Measurements from ENCODE around the gene TYW1. TPM values are rescaled to one million over a fixed set of nuclear protein-coding genes. Genes with fewer than 3 reads are reported as not detected.
"Not testable (repeated sequence)": the region's sequence is repeated elsewhere in the genome, so short reads cannot be mapped to it uniquely, and the experiment has no call there.

Gene TYW1
- total and polyA plus RNA-seq, 2 of the 8 experiments (the other 6 are each of a cell fraction or from before 2014, with no cell fraction given), result 8.8 to 16.2 TPM

- no peak for TF ChIP-seq TBP (IDR thresholded peaks at IDR 0.05; ENCODE audit: low read depth, low read length)
Observed at GRCh38 chr7:66967029-66967428, 29.6 kb upstream of the TYW1 start (continued).

DNA sequence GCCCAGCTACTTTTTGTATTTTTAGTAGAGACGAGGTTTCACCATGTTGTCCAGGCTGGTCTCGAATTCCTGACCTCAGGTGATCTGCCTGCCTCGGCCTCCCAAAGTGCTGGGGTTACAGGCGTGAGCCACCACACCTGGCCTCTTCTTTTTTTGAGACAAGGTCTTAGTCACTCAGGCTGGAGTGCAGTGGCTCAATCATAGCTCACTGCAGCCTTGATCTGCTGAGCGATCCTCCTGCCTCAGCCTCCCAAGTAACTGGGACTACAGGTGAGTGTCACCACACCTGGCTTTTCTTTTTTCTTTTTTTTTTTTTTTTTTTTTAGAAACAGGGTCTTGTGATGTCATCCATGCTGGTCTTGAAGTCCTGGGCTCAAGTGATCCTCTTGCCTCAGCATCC lies 27.6 kb upstream of the TYW1 start:
- WGBS, 2 experiments (ENCODE audit: extremely low coverage in 1 of 2, insufficient coverage in 1 of 2, insufficient read length in 1 of 2, insufficient replicate concordance in 2 of 2, low coverage in 1 of 2, low lambda C conversion rate in 2 of 2, missing lambda C conversion rate in 1 of 2), result 87% methylated on average over 5 of the region's 5 CpGs; no CpG with 5 or more reads in 1 of the 2 experiments
- POLR2A ChIA-PET (ENCODE audit: partially characterized antibody), result interaction anchor here (0.7 kb wide), 2 partner anchors 70 to 124 kb away, joined by 3 read pairs; no protein-coding TSS in a partner anchor
- not testable (repeated sequence) for H2BK12ac ChIP-seq (ENCODE audit: low read depth, low read length); H3K9me3 ChIP-seq (ENCODE audit: insufficient read depth in 2 of 2, low read depth in 1 of 2, low read length in 1 of 2); FAIRE-seq; H3K4me2 ChIP-seq (ENCODE audit: insufficient read depth in 1 of 2, low read depth in 2 of 2, low read length in 2 of 2); H3K4ac ChIP-seq (replicated peaks; ENCODE audit: insufficient read length, low read depth, low read length); H3K23ac ChIP-seq (ENCODE audit: insufficient read length); H2BK15ac ChIP-seq (ENCODE audit: low read length); H3K4me1 ChIP-seq (replicated peaks in 1 of 4; ENCODE audit: control insufficient read depth in 3 of 4, insufficient read depth in 4 of 4, low read length in 3 of 4); H4K8ac ChIP-seq (ENCODE audit: extremely low read depth, insufficient read depth, low read length); H3K79me2 ChIP-seq (ENCODE audit: control insufficient read depth in 1 of 2, insufficient read depth in 2 of 2, low read length in 2 of 2); H4K20me1 ChIP-seq (replicated peaks in 1 of 2; ENCODE audit: control insufficient read depth in 1 of 2, insufficient read depth in 2 of 2, low read length in 2 of 2); H3K14ac ChIP-seq (ENCODE audit: insufficient read length); H2AFZ ChIP-seq (ENCODE audit: low read length); DNase-seq (ENCODE audit: low read depth in 1 of 2, low spot score in 2 of 2); H2BK5ac ChIP-seq (ENCODE audit: low read depth, low read length); H3K27ac ChIP-seq (ENCODE audit: low read depth, low read length); H3K27me3 ChIP-seq (replicated peaks in 1 of 4; ENCODE audit: control insufficient read depth in 3 of 4, extremely low read depth in 1 of 4, insufficient read depth in 3 of 4, low read length in 3 of 4); H2AK5ac ChIP-seq (ENCODE audit: low read depth, low read length); H3K9ac ChIP-seq (replicated peaks in 1 of 4; ENCODE audit: extremely low read depth in 1 of 4, low read depth in 3 of 4, low read length in 3 of 4); H2BK120ac ChIP-seq (replicated peaks; ENCODE audit: low read depth, low read length); H4K5ac ChIP-seq (ENCODE audit: insufficient read length, low read depth, low read length); H3K18ac ChIP-seq (ENCODE audit: extremely low read depth, low read length); H4K91ac ChIP-seq (replicated peaks; ENCODE audit: insufficient read length, low read length); H3K79me1 ChIP-seq (ENCODE audit: low read depth, low read length); H3K56ac ChIP-seq (replicated peaks; ENCODE audit: insufficient read length, low read depth, low read length); H3K23me2 ChIP-seq (ENCODE audit: low read depth, low read length); H3K4me3 ChIP-seq (ENCODE audit: extremely low read depth in 1 of 4, insufficient read depth in 2 of 4, low read depth in 3 of 4, low read length in 4 of 4); H2BK20ac ChIP-seq (ENCODE audit: low read length); H3K36me3 ChIP-seq (ENCODE audit: control insufficient read depth in 2 of 4, insufficient read depth in 4 of 4, low read length in 3 of 4)
- CTCF ChIA-PET (ENCODE audit: partially characterized antibody), result interaction anchor here (0.7 to 1.6 kb wide), 3 partner anchors 11 to 815 kb away, joined by 3 to 4 read pairs (median 3); no protein-coding TSS in a partner anchor

All from H1 (cell line).